K562 (cell line): ENCODE measurements around the gene CYP2W1. TPM values are rescaled to one million over a fixed set of nuclear protein-coding genes. Genes with fewer than 3 reads are reported as not detected.

Experiments used
- ATAC-seq: fragments of 200-7000 bp; cut with Tn5 transposase; 3 replicates; pipeline ENCODE4 v1.9.1; 2020; ENCODE audit warnings: moderate library complexity
- BruUV-seq: library from RNA; stranded (reverse); fragments of 400-500 nt; replicated peaks from 2 replicates; lab custom pipeline; 2021; lab: Mats Ljungman, UMichigan
- CTCF ChIA-PET: fragments of 300-600 bp; formaldehyde crosslinking; extraction: SDS; loops from one replicate; lab custom pipeline; 2021; ENCODE audit warnings: low intra/inter-chr PET ratio; lab: Yijun Ruan, JAX
- POLR2A ChIA-PET: fragments of 300-600, 350-650 bp; sonication (Branson Sonifier 250); formaldehyde crosslinking; extraction: SDS; loops from one replicate; lab custom pipeline; 2021; ENCODE audit warnings: antibody characterized with exemption, inconsistent platforms; lab: Yijun Ruan, JAX
- DNase-seq, 4 experiments: peaks; one replicate each; pipeline versions ENCODE4 v3.0.0 to v3.0.0-alpha.2; 2011 to 2018; ENCODE audit warnings: low spot score in 3 of 4, mixed read lengths in 3 of 4; ENCODE audit errors: extremely low read depth in 1 of 4
- FAIRE-seq: peaks from 2 replicates; lab custom pipeline; 2011; peaks lifted over from hg19 to GRCh38; lab: Jason Lieb, UNC
- H2AFZ ChIP-seq: 2 replicates; pipeline ENCODE4 v1.6.0; 2011; ENCODE audit warnings: low read depth, low read length, control low read depth, inconsistent platforms
- H3K27ac ChIP-seq: fragments of 200-600 bp; 3 replicates; pipeline ENCODE4 v1.8.0; 2011; ENCODE audit warnings: low read depth, mild to moderate bottlenecking, control low read depth, inconsistent platforms, low read length, moderate library complexity, mixed read lengths; ENCODE audit errors: extremely low read depth
- H3K27me3 ChIP-seq, 2 experiments: fragments of 300-600 bp in 1 of 2; 2 replicates in 1 of 2; 3 replicates in 1 of 2; pipeline versions ENCODE4 v1.6.0 to v1.8.0; 2011; ENCODE audit warnings: inconsistent platforms in 2 of 2, low read length in 2 of 2, mild to moderate bottlenecking in 1 of 2, mixed read lengths in 1 of 2, moderate library complexity in 1 of 2; ENCODE audit not compliant: control insufficient read depth in 2 of 2, insufficient read depth in 2 of 2
- H3K36me3 ChIP-seq: fragments of 300-600 bp; 3 replicates; pipeline ENCODE4 v1.8.0; 2011; ENCODE audit warnings: mild to moderate bottlenecking, low read length, inconsistent platforms; ENCODE audit not compliant: control insufficient read depth, insufficient read depth
- H3K4me1 ChIP-seq, 2 experiments: fragments of 200-600 bp in 1 of 2; replicated peaks in 1 of 2; 2 replicates in 1 of 2; 3 replicates in 1 of 2; pipeline versions ENCODE4 v1.5.1 to v1.8.0; 2011; ENCODE audit warnings: inconsistent platforms in 2 of 2, low read length in 2 of 2, mild to moderate bottlenecking in 1 of 2, mixed read lengths in 1 of 2, moderate library complexity in 1 of 2; ENCODE audit not compliant: control insufficient read depth in 2 of 2, insufficient read depth in 2 of 2
- H3K4me2 ChIP-seq: 2 replicates; pipeline ENCODE4 v1.6.1; 2011; ENCODE audit warnings: low read length, control low read depth, inconsistent platforms, mixed read lengths; ENCODE audit not compliant: insufficient read depth
- H3K4me3 ChIP-seq: fragments of 200-600 bp; sonication (generic), shearing (Covaris generic); 2 replicates; pipeline ENCODE4 v1.5.1; 2016; ENCODE audit warnings: control low read depth, inconsistent platforms
- H3K79me2 ChIP-seq: fragments of 200-600 bp; 3 replicates; pipeline ENCODE4 v1.8.0; 2011; ENCODE audit warnings: low read length, inconsistent platforms; ENCODE audit not compliant: control insufficient read depth, insufficient read depth
- H3K9ac ChIP-seq, 2 experiments: 2 replicates each; pipeline versions ENCODE4 v1.6.0 to v1.6.1; 2011; ENCODE audit warnings: low read depth in 2 of 2, low read length in 2 of 2, control low read depth in 1 of 2, inconsistent platforms in 1 of 2, mild to moderate bottlenecking in 1 of 2, mixed read lengths in 1 of 2; ENCODE audit not compliant: insufficient read depth in 1 of 2
- H3K9me1 ChIP-seq: one replicate; pipeline ENCODE4 v1.6.0; 2011; ENCODE audit warnings: inconsistent platforms, mild to moderate bottlenecking, low read length, moderate library complexity; ENCODE audit not compliant: control insufficient read depth, insufficient read depth
- H3K9me3 ChIP-seq: replicated peaks from 2 replicates; pipeline ENCODE4 v1.5.1; 2011; ENCODE audit warnings: low read depth, low read length, inconsistent platforms; ENCODE audit not compliant: control insufficient read depth, insufficient read depth
- H4K20me1 ChIP-seq: replicated peaks from 2 replicates; pipeline ENCODE4 v1.6.1; 2011; ENCODE audit warnings: low read length, inconsistent platforms, mixed read lengths; ENCODE audit not compliant: control insufficient read depth, insufficient read depth
- ATF7 ChIP-seq: fragments of 450-650 bp; IDR thresholded peaks from 2 replicates; pipeline ENCODE4 v1.7.1; 2014; ENCODE audit warnings: mild to moderate bottlenecking, moderate library complexity
- COPS2 ChIP-seq: fragments of 450-650 bp; conservative IDR thresholded peaks from 2 replicates; pipeline ENCODE4 v1.6.1; 2016; ENCODE audit warnings: mild to moderate bottlenecking, moderate library complexity
- JUNB ChIP-seq: fragments of 450-650 bp; formaldehyde crosslinking; conservative IDR thresholded peaks from 2 replicates; pipeline ENCODE4 v1.4.0; 2020; ENCODE audit warnings: mild to moderate bottlenecking
- SPI1 ChIP-seq: IDR thresholded peaks from 2 replicates; pipeline ENCODE4 v1.6.1; 2011; ENCODE audit warnings: low read depth, low read length, control low read depth, borderline replicate concordance
- ZBTB7A ChIP-seq: IDR thresholded peaks from 2 replicates; pipeline ENCODE4 v1.6.1; 2011; ENCODE audit warnings: low read depth, mild to moderate bottlenecking, low read length, moderate library complexity, borderline replicate concordance; ENCODE audit not compliant: control insufficient read depth
- WGBS: fragments of 100-300 bp; shearing (Covaris generic); methylation state at CpG from one replicate; pipeline ENCODE4 v1.1.6; 2016; ENCODE audit warnings: low coverage, mixed read lengths; ENCODE audit not compliant: insufficient coverage; ENCODE audit errors: missing lambda C conversion rate; 5-methylcytosine and 5-hydroxymethylcytosine counted together
- in situ Hi-C: fragments of 300-500 bp; cut with MboI; formaldehyde crosslinking; loops from 4 replicates; pipeline ENCODE4 v1.15.0; 2018; ENCODE audit warnings: inconsistent platforms, mixed read lengths
- intact Hi-C: fragments of 100-400 bp; cut with micrococcal nuclease; formaldehyde crosslinking; loops from 2 replicates; pipeline ENCODE4 v1.14.2; 2022
- polyA plus RNA-seq, 8 experiments: library from polyadenylated mRNA; depleted of rRNA in 4 of 8; stranded (reverse) in 5 of 8; unstranded in 3 of 8; fragments of >200 nt; fragmentation: Nextera tagmentation in 2 of 8; fragmentation: Illumina TruSeq in 1 of 8; extraction: Ambion mirVana in 2 of 8; extraction: Trizol in 1 of 8; gene quantifications; 2 replicates each; pipeline versions ENCODE4 v1.2.1 to v1.2.3, GENCODE V29; 2011 to 2014; ENCODE audit warnings: inconsistent platforms in 1 of 8, missing spikeins in 1 of 8
- total RNA-seq, 7 experiments: library from RNA; depleted of rRNA in 6 of 7; stranded (reverse); fragments of >200 nt in 6 of 7; fragmentation: Illumina TruSeq in 2 of 7; extraction: Trizol in 2 of 7; gene quantifications; 2 replicates each; pipeline versions ENCODE4 v1.2.1 to v1.2.3, GENCODE V29; 2011 to 2021; ENCODE audit warnings: low replicate concordance in 1 of 7

The CYP2W1 gene
- total and polyA plus RNA-seq, 9 of the 15 experiments (the other 6 are each of a cell fraction or from before 2014, with no cell fraction given), result not detected

DNA sequence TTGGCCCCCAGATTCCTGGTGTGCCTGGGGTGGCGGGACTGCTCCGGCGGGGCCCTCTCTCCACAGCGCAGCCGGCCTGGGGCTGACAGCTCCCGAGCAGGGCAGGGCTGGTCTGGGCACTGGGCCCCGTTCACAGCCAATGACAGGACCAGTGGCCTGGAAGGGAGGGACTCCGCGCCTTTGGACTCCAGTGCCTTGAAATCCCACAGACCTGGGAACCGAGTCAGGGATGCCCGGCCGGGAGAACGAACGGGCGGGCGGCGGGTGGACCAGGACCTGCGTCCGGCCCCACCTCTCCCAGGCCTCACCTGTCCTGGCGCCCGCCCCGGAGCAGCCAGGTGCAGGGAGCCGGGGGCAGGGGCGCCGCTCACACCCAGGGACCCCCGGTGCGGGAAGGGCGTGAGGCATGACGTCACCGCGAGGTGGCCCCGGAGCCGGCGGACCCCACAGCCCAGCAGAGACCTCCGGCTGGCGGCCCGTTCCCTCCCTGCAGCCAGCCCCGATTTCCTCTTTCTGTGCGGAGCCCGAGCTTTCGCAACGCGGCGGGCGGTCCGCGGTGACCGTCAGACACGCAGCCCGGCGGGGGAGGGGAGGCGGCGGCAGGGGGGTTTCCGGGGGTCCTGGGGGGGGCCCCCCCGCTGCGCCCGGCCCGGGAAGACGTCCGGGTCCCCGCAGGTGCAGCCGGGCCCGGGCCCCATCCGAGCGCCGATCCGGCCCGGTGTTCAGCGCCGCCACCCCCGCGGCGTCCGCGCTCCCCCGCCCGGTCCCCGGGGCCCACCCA is 29.2 kb upstream of the CYP2W1 start:
- Histone ChIP-seq H4K20me1 (peaks cover 15% of the 10 kb centered on the region; the same call in 1 of the 2 replicates), H3K4me3 (no peak overlapping the region), H3K9ac (no peak overlapping the region; a peak in 1 of 4 replicates), H3K36me3 (no peaks in the 10 kb centered on the region), H3K9me1 (no peaks in the 10 kb centered on the region), H2AFZ (no peak overlapping the region), H3K79me2 (no peaks in the 10 kb centered on the region), H3K4me2 (no peak overlapping the region), H3K27me3 (peaks cover 43 to 70% of the 10 kb centered on the region in 2 experiments), H3K27ac (no peak overlapping the region), H3K9me3 (no peaks in the 10 kb centered on the region)
- no peak for DNase-seq
- WGBS, result 9% methylated on average over 26 of the region's 78 CpGs
- in situ Hi-C loops (no loop called here), intact Hi-C loops (no loop called here)
- no peak for FAIRE-seq
- CTCF ChIA-PET, result no interaction called here
- POLR2A ChIA-PET, result interaction anchor here (0.6 kb wide), 1 partner anchor 100 kb away, joined by 3 read pairs; no protein-coding TSS in a partner anchor
- BruUV-seq, result no TSS peak
- TF ChIP-seq ZBTB7A, result 0 out of 2 replicates have a peak, but pooled peaks have one; percentile 12
- TF ChIP-seq COPS2, result no peak
- peak; percentile 32; the same call in 1 of the 2 replicates for TF ChIP-seq SPI1
- TF ChIP-seq ATF7, result 0 out of 2 replicates have a peak, but pooled peaks have one; percentile 18
- 0 out of 2 replicates have a peak, but pooled peaks have one; percentile 7 for TF ChIP-seq JUNB (CRISPR knock-in tag)
- TF ChIP-seq, all 486 proteins: peak for 4
- ATAC-seq, result no peak
- H3K4me1 ChIP-seq, result peaks cover 0 to 48% of the 10 kb centered on the region in 2 experiments; a peak in 2 of 5 replicates
